Measurements from ENCODE around the gene HOXA10. TPM values are rescaled to one million over a fixed set of nuclear protein-coding genes. Genes with fewer than 3 reads are reported as not detected.

Gene HOXA10
- total and polyA plus RNA-seq, 4 donors: 0.21 to 0.29 (median 0.26) TPM; not detected in 1

DNA sequence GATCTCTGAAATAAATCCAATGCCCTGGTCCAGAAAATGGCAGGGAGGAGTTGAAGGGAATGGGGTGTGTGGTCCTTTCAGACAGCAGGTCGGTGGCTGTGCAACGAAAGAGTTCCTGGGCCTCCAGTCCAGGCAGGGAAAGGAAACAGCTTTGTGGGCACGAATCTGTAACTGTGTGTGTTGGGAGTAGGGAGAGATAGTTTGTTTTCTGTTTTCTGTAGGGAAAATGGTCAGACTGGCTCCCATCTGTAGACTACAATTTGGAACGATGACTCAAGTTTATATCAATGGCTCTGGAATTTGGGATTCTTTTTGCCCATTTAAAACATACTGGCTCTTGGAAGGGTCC is 6.2 kb downstream of the HOXA10 start:
- H3K36me3 ChIP-seq (ENCODE audit: control insufficient read depth in 4 of 4, insufficient read depth in 4 of 4, low read length in 4 of 4): no peaks in the 10 kb centered on the region
- 15 to 44% methylated on average over 4 of the region's 4 CpGs for WGBS, 2 donors
- DNase-seq (peak in 1 of 3 donors; percentile 29), ATAC-seq (ENCODE audit: insufficient read depth, low FRiP score) (no peak)
- TF ChIP-seq CTCF (IDR thresholded peaks at IDR 0.05; ENCODE audit: control extremely low read depth, extremely low read depth): no peak
- H3K4me1 ChIP-seq (ENCODE audit: control insufficient read depth in 5 of 5, insufficient read depth in 5 of 5, low read length in 5 of 5): peaks cover 0 to 25% (median 5%) of the 10 kb centered on the region in 5 donors
- no peak overlapping the region for H3K27ac ChIP-seq (ENCODE audit: low read depth in 1 of 2, low read length in 1 of 2)
- peaks cover 0 to 8% (median 0%) of the 10 kb centered on the region in 4 donors for H3K9me3 ChIP-seq (ENCODE audit: control insufficient read depth in 4 of 4, insufficient read depth in 3 of 4, low read length in 3 of 4)
- no peak overlapping the region for H3K4me3 ChIP-seq
- H3K27me3 ChIP-seq (ENCODE audit: control insufficient read depth in 3 of 3, insufficient read depth in 3 of 3, low read length in 2 of 3): peaks cover 8 to 98% (median 92%) of the 10 kb centered on the region in 3 donors
- H3K9ac ChIP-seq (ENCODE audit: insufficient read depth in 1 of 2, low read length in 2 of 2): no peak overlapping the region

- Histone ChIP-seq H3K9ac (ENCODE audit: insufficient read depth in 1 of 2, low read length in 2 of 2) (no peak overlapping the region), H3K4me3 (no peak overlapping the region), H3K4me1 (ENCODE audit: control insufficient read depth in 5 of 5, insufficient read depth in 5 of 5, low read length in 5 of 5) (peaks cover 0 to 21% (median 5%) of the 10 kb centered on the region in 5 donors), H3K9me3 (ENCODE audit: control insufficient read depth in 4 of 4, insufficient read depth in 3 of 4, low read length in 3 of 4) (peaks cover 0 to 5% (median 0%) of the 10 kb centered on the region in 4 donors), H3K27ac (ENCODE audit: low read depth in 1 of 2, low read length in 1 of 2) (no peak overlapping the region), H3K27me3 (ENCODE audit: control insufficient read depth in 3 of 3, insufficient read depth in 3 of 3, low read length in 2 of 3) (peaks cover 8 to 98% (median 89%) of the 10 kb centered on the region in 3 donors), H3K36me3 (ENCODE audit: control insufficient read depth in 4 of 4, insufficient read depth in 4 of 4, low read length in 4 of 4) (no peaks in the 10 kb centered on the region)
- WGBS, 2 donors: 8 to 22% methylated on average over 50 of the region's 50 CpGs
- ATAC-seq (ENCODE audit: insufficient read depth, low FRiP score) (no peak), DNase-seq (peak in 1 of 3 donors; percentile 53)
- no peak for TF ChIP-seq CTCF (IDR thresholded peaks at IDR 0.05; ENCODE audit: control extremely low read depth, extremely low read depth)
These were observed 7.3 kb downstream of the HOXA10 start for GRCh38 chr7:27166531-27167505.

GRCh38 chr7:27165996-27166530 is 8.1 kb downstream of the HOXA10 start:
- Histone ChIP-seq H3K9ac (ENCODE audit: insufficient read depth in 1 of 2, low read length in 2 of 2) (no peak overlapping the region), H3K9me3 (ENCODE audit: control insufficient read depth in 4 of 4, insufficient read depth in 3 of 4, low read length in 3 of 4) (peaks cover 0 to 1% (median 0%) of the 10 kb centered on the region in 4 donors), H3K4me3 (peak overlapping the region; percentile 1), H3K4me1 (ENCODE audit: control insufficient read depth in 5 of 5, insufficient read depth in 5 of 5, low read length in 5 of 5) (peaks cover 0 to 21% (median 5%) of the 10 kb centered on the region in 5 donors), H3K36me3 (ENCODE audit: control insufficient read depth in 4 of 4, insufficient read depth in 4 of 4, low read length in 4 of 4) (no peaks in the 10 kb centered on the region), H3K27me3 (ENCODE audit: control insufficient read depth in 3 of 3, insufficient read depth in 3 of 3, low read length in 2 of 3) (peaks cover 8 to 98% (median 86%) of the 10 kb centered on the region in 3 donors), H3K27ac (ENCODE audit: low read depth in 1 of 2, low read length in 1 of 2) (no peak overlapping the region)
- ATAC-seq (ENCODE audit: insufficient read depth, low FRiP score) (no peak), DNase-seq (peak in 2 of 3 donors; percentile 43 to 61)
- TF ChIP-seq CTCF (IDR thresholded peaks at IDR 0.05; ENCODE audit: control extremely low read depth, extremely low read depth): no peak
- 4 to 9% methylated on average over 46 of the region's 46 CpGs for WGBS, 2 donors

Measured in lung (tissue), 12 donors.